ENCODE data around the gene PLEKHF1.

GRCh38 chr19:29618871-29619270 is 46.4 kb upstream of the PLEKHF1 start:
- no peak for TF ChIP-seq CTCF (IDR thresholded peaks at IDR 0.05)
- TF ChIP-seq EP300 (IDR thresholded peaks at IDR 0.05) = no peak
- no peak for TF ChIP-seq POLR2AphosphoS5 (IDR thresholded peaks at IDR 0.05)

All from gastroesophageal sphincter (tissue), 3 donors.